ENCODE results near the gene CDCP2.
"Not testable (repeated sequence)": the region's sequence is repeated elsewhere in the genome, so short reads cannot be mapped to it uniquely, and the experiment has no call there.

Gene CDCP2

DNA sequence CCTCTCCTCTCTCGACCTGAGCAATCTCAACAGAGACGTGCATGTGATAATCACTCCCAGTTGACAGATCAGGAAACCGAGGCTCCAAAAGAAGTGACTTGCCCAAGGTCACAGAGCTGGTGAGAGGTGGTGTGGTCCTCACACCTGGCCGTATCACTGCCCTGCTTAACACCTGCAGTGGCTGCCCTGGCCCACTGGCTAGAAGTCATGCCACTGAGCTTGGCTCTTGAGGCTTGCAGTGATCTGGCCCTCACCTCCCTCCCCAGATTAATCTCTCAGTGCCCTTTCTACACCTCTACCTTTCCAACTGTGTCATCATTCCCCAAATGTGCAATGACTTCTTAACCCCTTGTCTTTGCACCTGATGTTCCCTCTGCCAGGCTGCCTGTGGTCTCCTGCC is 38.8 kb downstream of the CDCP2 start:
- DNase-seq: no peak

DNA sequence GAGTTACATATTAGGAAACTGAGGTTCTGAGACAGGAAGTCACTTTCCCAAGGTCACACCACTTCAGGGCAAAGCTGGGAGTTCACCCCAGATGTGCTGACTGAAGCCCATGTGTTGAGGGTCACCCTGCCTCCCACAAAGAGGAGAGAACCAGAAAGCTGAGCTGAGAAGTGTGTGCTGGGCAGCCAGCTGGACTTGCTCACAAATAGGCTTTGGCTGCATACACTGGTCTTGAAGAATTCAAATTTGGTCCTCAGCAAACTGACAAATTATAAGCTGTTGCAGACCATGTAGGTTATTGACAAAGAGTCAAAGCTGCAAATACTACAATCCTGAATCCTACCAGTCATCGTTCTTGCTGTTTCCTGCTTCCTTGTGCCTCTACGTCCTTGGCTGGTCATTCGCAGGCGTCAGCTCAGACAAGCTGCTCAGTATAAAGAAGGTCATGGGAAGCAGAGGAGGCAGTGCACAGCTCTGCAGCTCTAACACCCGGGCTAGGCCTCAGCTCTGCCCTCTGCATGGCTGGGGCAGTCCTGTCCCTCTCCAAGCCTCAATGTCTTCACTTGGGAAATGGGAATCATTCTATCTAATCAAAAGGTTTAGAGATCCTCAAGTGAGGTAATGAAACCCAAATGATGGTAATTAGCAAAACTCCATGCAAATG is 40.0 kb downstream of the CDCP2 start:
- DNase-seq: no peak

DNA sequence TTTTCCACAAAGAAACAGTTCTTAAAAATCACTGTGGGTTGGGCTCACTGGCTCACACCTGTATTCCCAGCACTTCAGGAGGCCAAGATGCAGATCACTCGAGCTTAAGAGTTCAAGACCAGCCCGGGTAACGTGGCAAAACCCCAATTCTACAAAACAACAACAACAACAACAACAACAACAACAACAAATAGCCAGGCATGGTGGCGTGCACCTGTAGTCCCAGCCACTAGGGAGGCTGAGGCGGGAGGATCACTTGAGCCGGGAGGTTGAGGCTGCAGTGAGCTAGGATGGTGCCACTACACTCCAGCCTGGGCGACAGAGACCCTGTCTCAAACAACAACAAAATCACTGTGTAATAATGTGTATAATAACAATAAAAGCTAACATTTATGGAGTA is 40.8 kb downstream of the CDCP2 start:
- no peak for DNase-seq

DNA sequence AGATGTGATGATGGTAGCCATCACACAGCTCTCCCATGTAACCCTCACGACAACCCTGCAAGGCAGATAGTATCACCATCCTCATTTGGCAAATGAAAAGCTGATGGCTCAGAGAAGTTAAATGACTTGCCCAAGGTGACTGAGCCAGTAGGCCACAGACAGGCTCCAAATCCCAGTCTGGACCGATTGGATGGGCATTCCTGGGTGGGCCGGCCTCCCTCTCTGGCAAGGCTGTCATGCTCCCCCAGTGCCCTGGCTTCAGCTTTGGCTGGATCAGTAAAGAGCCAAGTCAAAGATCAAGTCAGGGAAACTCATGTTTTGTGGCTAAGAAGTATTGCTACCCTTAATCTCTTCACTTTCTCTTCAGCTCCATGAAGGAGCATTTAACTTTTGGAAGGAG is 41.2 kb downstream of the CDCP2 start:
- DNase-seq: no peak

GRCh38 chr1:54110996-54111395 is 41.8 kb downstream of the CDCP2 start:
- DNase-seq: no peak

- no peak for DNase-seq
Measured at GRCh38 chr1:54109129-54110090, 43.4 kb downstream of the CDCP2 start.

DNA sequence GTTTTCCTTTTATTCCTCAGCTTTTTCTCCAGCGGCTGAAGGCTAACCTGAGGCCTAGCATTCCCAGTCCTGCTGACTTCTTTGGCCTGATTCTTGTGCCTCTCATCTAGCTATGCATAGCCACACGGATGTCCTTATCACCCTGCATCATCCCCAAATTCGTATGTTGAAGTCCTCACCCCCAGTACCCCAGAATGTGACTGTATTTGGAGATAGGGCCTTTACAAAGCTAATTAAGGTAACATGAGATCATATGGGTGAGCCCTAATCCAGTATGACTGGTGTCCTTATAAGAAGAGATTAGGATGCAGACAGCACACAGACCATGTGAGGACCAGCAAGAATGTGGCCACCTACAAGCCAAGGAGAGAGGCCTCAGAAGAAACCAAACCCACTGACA is 44.6 kb downstream of the CDCP2 start:
- DNase-seq: no peak

- no peak for DNase-seq
Measured at GRCh38 chr1:54107131-54107530, 45.7 kb downstream of the CDCP2 start.

DNA sequence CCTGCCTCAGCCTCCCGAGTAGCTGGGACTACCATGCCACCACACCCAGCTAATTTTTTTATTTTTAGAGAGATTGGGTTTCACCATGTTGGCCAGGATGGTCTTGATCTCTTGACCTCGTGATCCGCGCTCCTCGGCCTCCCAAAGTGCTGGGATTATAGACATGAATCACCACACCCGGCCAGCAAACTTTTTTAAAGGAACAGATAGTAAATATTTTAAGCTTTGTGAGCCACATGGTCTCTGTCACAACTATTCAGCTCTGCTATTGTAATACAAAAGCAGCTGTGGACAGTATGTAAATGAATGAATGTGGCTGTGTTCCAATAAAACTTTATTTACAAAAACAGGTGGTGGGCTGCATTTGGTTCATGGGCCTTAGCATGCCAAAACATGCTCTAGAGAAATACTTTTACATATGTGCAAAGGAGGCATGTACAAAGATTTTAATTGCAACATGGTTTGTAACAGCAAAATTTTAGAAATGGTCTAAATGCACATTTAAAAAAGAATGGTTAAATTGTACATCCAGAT is 47.0 kb downstream of the CDCP2 start:
- DNase-seq: no peak

GRCh38 chr1:54105080-54105479 is 47.7 kb downstream of the CDCP2 start:
- no peak for DNase-seq

DNA sequence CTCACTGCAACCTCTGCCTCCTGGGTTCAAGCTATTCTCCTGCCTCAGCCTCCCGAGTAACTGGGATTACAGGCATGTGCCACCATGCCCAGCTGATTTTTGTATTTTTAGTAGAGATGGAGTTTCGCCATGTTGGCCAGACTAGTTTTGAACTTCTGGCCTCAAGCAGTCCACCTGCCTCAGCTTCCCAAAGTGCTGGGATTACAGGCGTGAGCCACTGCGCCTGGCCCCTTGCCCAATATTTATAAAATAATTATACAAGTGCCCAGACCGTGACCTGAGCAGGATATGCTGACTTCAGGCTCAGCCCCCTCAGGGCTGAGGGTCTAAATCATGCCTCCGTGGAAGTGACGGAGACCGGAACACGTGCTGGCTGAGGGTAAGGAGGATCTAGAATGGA is 48.2 kb downstream of the CDCP2 start:
- not testable (repeated sequence) for DNase-seq

DNA sequence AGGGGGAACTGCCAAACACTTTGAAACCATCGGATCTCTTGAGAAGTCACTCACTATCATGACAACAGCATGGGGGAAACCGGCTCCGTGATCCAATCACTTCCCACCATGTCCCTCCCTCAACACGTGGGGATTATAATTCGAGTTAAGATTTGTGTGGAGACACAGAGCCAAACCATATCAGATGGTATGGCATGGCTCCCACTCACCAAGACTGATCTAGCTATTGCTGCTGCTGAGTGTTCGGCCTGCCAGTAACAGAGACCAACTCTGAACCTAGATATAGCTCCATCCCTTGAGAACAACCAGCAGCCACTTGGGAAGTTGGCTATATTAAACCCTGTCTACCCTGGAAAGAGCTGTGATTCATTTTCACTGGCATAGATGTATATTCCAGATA is 49.4 kb downstream of the CDCP2 start:
- DNase-seq: no peak

- no peak for DNase-seq
Measured at GRCh38 chr1:54100500-54100899, 52.3 kb downstream of the CDCP2 start.

- DNase-seq: no peak
Measured at GRCh38 chr1:54099061-54099610, 53.7 kb downstream of the CDCP2 start.

- no peak for DNase-seq
Measured at GRCh38 chr1:54096877-54097240, 55.9 kb downstream of the CDCP2 start.

- DNase-seq: no peak
Measured at GRCh38 chr1:54096227-54096876, 56.4 kb downstream of the CDCP2 start.

- no peak for DNase-seq
Measured at GRCh38 chr1:54095546-54096226, 57.1 kb downstream of the CDCP2 start.

GRCh38 chr1:54094730-54095105 is 58.1 kb downstream of the CDCP2 start:
- DNase-seq: not testable (repeated sequence)

GRCh38 chr1:54094001-54094729 is 58.6 kb downstream of the CDCP2 start:
- DNase-seq: no peak

- DNase-seq: no peak
Measured at GRCh38 chr1:54091666-54092065, 61.1 kb downstream of the CDCP2 start.

- no peak for DNase-seq
Measured at GRCh38 chr1:54088385-54088784, 64.4 kb downstream of the CDCP2 start.

DNA sequence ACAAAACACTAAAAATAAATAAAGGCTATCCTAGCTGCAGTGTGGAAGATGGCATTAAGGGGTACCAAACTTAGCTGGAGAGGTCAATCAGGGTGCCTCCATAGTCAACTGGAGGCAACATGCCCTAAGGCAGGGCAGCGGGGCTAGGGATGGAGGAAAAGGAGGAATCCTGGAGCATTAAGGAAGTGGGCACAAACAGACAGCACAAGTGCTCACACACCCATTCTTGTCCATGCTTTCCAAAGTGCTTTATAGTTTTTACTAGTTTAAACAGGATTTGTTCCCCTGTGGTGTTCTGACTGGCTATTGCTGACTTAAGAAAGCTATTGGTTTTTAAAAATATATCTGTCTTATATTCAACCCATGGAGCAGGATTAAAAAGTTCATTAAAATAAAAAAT is 66.0 kb downstream of the CDCP2 start:
- no peak for DNase-seq
